Retinal pigment epithelial cell (primary cell): ENCODE measurements around the gene EXT2.

Experiments used
- DNase-seq: peaks from one replicate; pipeline ENCODE4 v3.0.0-alpha.2; 2010; ENCODE audit warnings: low read depth
- H3K4me3 ChIP-seq: 2 replicates; pipeline ENCODE4 v1.5.1; 2011; ENCODE audit warnings: mild to moderate bottlenecking, low read length, control low read depth, moderate library complexity
- CTCF ChIP-seq: conservative IDR thresholded peaks from 2 replicates; pipeline ENCODE4 v1.5.1; 2011; ENCODE audit warnings: low read depth, low read length, control low read depth, inconsistent platforms

EXT2 gene

GRCh38 chr11:44286268-44286880 is 190.9 kb downstream of the EXT2 start:
- TF ChIP-seq CTCF: peak; percentile 95
- no peak overlapping the region for H3K4me3 ChIP-seq
- no peak for DNase-seq

GRCh38 chr11:44286911-44287310 is 191.4 kb downstream of the EXT2 start:
- no peak for DNase-seq
- no peak overlapping the region for H3K4me3 ChIP-seq
- no peak for TF ChIP-seq CTCF

GRCh38 chr11:44288133-44288526 is 192.7 kb downstream of the EXT2 start:
- H3K4me3 ChIP-seq: no peak overlapping the region
- TF ChIP-seq CTCF: no peak
- DNase-seq: no peak

GRCh38 chr11:44290208-44290607 is 194.7 kb downstream of the EXT2 start:
- no peak for TF ChIP-seq CTCF

More at GRCh38 chr11:44290208-44290607, 194.7 kb downstream of the EXT2 start:
- H3K4me3 ChIP-seq: no peak overlapping the region
- DNase-seq: no peak
